ENCODE data around the gene RGS12.

The RGS12 gene

GRCh38 chr4:3269991-3270611, 22.7 kb upstream of the RGS12 start:
- DNase-seq, result peak in 3 of 51 donors; percentile 14 to 24 (median 22)

DNA sequence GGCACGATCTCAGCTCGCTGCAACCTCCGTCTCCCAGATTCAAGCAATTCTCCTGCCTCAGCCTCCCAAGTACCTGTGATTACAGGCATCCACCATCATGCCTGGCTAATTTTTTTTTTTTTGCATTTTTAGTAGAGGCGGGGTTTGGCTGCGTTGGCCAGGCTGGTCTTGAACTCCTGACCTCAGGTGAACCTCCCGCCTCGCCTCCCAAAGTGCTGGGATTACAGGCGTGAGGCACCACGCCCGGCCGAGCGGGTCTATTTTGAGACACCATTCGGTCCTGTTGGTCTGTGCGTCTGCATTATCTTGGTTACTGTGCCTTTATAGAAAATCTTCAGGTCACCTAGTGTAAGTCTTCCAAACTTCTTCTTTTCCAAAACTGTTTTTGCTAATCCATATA, 21.7 kb upstream of the RGS12 start:
- DNase-seq, result no peak

DNA sequence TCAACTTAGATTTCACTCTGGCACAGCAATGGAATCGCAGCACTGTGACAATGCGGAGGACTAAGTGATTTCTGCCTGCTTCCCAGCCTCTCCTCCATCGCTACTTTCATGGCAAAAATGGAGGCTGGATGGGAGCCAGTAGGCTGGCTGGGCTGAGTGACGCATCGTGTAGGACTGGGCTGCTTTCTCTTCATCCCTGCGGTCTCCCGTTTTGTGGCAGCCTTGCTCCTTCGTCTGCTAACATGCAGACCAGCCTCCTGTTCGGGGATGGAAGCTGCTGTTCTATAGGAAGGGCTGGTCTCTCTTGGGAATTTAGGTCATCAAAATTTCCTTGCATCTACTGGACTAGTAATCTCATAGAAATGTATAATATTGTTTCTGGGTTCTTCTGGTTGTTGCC, 15.8 kb upstream of the RGS12 start:
- DNase-seq, result peak in 15 of 51 donors; percentile 20 to 59 (median 28)

DNA sequence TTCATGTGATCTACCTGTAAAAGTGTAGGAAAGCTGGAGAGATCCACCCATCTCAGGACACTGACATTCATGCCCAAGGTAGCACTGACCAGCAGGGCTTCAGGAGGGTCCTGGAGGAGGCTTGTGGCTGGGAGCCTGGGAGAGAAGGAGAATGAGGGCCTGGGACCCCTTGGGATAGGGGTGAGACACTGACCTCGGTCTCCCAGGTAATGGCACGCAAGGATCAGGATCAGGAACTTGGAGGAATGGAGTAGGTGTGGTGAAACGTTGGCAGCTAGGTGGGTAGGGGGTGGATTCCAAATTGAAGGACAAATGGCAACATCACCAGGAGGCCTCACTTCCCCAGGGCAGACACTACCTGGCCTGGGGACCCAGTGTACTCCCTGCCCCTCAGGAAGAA, 12.4 kb upstream of the RGS12 start:
- DNase-seq, result no peak

DNA sequence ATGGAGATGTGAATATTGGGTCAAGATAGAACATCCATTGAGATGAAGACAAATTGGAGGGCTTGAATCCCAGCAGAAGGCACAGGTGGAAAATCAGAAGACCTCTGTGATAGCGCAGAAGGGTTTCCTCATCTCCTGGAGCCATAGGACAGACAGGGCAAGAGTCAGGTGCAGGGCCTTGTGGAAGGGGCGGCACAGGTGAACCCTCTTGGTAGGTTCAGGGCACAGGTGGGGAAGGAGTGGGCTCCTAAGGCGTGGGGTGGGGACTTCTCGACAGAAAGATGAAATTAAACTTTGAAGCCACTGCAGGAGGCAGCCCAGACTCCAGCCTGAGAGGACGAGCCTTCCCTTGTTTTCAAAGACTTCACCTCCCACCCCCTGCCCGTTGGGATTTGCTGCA, 9.3 kb upstream of the RGS12 start:
- DNase-seq, result no peak

GRCh38 chr4:3283916-3284315, 8.9 kb upstream of the RGS12 start:
- DNase-seq, result no peak

DNA sequence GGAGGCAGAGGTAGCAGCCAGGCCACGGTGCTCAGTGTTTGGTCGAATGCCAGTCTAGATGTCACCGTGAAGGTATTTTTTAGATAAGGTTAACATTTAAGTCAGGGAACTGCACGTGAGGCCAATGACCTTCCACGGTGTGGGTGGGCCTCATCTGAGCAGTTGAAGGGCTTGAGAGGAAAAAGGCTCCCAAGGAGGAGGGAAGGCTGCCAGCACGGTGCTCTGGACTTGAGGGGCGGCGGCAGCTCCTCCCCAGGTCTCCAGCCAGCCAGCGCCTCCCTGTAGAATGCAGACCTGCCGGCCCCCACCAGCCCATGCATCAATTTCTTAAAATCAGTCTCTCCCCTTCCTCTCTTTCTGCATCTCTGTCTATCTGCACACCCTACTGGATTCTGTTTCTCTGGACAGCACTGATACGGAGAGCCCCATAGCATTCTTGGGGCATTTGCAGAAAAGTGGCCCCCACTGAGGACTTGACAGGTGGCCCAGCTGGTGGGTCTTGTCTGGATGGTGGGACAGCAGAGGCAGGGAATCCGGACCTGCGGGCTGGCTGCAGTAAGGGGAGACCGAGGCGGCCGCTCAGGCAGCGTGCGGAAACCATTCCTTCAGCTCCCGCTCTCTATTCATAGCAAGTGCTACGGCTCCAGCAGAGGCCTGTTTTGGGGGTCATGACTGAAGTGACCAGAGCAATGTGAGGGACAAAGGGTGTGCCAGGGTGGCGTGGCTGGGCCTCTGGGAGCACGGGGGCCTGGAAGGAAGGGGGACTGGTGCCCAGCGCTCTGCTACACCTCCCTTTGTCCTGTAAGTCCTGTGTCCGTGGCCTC, 7.9 kb upstream of the RGS12 start:
- DNase-seq, result no peak

DNA sequence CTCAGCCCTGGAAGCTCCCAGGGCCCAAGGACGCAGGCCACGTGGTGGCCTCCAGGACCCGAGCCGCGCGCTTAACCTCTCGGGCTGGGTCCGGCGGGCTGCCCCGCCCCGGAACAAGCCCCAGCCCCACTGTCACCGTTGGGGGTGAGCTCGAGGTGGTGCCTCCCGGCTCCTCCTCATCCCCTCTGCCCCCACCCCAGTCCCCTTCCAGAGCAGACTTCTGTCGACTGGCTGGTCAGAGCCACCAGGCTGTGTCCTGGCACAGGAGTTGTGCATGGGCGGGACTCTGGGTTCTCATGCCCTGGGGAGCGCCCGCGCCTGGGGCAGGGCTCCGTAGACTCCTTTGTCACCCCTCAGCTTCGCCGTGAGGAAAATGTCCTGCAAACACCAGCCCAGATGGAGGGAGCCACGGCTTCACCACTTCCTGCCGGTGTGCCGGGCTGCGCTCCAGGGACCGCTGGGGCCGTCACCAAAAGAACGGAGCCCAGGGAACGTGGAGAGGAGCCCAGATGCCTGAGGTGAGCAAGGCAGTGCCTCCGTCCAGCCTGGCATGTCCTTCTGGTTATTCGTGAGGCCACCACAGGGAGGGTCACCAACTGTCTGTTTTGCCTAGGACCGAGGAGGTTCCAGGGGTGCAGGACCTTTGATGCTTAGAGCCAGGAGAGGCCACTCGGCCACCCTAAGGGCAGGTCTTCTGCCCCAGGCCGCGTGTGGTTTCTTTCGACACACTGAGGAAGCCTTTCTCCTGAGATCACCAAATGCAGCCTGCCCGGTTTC, 7.1 kb upstream of the RGS12 start:
- DNase-seq, result peak in 2 of 51 donors; percentile 25 to 27

GRCh38 chr4:3286335-3287175, 6.3 kb upstream of the RGS12 start:
- DNase-seq, result no peak

- no peak for DNase-seq
These were observed 5.4 kb upstream of the RGS12 start for GRCh38 chr4:3287271-3287971.

DNA sequence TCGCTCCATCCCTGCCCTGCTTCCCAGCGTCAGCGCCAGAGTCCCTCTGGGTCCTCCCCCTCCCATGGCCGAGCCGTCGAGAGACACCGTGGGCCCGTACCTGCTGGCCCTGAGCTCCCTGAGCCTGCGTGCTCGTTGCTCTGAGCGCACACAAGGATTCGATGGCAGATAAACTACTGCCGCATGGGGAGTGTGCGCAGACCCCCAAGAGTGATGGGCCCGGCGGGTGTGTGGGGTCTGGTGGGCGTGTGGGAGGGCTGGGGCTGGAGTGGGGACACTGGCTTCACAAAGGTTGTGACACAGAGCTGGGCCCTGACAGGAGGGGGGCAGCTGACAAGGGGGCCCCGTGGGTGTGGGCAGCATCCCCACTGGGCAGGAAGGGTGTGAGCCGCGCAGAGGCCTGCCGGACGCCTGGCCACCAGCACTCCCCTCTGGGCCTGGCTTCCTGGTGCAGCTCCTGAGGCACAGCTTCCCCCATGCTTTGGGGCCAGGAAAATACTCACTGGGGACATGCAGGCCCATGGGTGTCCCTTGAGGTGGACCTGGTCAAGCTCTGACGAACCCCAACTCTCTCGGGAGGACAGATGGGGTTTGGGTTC, 4.8 kb upstream of the RGS12 start:
- DNase-seq, result no peak

- no peak for DNase-seq
These were observed 4.2 kb upstream of the RGS12 start for GRCh38 chr4:3288571-3289094.

- DNase-seq, result no peak
These were observed 2.3 kb upstream of the RGS12 start for GRCh38 chr4:3290476-3290875.

DNA sequence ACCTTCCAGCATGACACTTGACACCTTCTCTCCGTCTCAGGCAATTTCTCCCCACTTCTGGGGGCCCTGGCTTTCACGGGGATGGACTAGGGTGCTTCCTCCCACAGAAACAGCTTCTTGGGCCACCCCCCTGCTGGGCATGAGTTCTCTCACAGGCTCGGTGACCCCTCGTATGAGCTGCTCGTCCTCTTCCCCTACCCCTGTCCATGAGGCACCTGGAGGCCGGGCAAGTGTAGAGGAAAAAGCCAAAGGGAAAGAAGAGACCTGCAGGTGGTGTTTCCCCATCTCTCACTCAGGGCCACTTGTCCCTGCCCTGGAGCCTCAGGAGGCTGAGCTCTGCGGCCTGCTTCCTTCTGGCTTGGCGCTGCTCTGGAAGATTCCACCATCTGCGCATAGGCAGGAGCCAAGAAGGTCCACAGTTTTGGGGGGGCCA, 1.9 kb upstream of the RGS12 start:
- DNase-seq, result no peak

- DNase-seq, result peak in 1 of 51 donors; percentile 71
These were observed 1.3 kb upstream of the RGS12 start for GRCh38 chr4:3291411-3291968.

DNA sequence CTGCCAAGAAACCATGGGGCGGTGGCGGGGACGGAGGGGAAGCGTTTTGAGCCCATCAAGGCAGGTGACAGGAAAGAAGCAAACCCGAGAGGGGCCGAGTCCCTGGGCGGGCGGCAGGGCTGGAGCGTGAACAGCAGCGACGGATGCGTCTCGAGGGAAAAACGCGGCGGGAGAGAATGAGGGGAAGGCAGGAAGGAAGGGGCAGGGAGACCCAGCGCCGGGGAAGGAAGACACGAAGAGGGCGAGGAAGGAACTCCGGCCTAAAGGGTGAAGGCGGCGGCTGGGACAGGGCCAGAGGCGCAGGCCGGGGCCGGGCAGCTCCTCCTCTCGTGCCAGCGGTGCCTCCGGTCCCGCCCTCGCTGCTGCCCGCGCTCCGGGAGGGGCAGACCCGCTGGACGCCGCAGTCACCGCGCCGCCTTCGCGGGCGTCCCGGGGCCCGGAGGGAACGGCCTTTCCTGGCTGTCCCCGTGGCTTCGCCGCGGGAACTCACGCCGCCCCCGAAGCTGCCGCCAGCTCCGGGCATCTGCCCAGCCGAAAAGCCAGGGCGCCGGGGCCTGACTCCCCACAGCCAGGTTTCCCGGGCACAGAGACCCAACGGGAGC, 751 bp upstream of the RGS12 start:
- peak in 19 of 51 donors; percentile 35 to 84 (median 69) for DNase-seq

DNA sequence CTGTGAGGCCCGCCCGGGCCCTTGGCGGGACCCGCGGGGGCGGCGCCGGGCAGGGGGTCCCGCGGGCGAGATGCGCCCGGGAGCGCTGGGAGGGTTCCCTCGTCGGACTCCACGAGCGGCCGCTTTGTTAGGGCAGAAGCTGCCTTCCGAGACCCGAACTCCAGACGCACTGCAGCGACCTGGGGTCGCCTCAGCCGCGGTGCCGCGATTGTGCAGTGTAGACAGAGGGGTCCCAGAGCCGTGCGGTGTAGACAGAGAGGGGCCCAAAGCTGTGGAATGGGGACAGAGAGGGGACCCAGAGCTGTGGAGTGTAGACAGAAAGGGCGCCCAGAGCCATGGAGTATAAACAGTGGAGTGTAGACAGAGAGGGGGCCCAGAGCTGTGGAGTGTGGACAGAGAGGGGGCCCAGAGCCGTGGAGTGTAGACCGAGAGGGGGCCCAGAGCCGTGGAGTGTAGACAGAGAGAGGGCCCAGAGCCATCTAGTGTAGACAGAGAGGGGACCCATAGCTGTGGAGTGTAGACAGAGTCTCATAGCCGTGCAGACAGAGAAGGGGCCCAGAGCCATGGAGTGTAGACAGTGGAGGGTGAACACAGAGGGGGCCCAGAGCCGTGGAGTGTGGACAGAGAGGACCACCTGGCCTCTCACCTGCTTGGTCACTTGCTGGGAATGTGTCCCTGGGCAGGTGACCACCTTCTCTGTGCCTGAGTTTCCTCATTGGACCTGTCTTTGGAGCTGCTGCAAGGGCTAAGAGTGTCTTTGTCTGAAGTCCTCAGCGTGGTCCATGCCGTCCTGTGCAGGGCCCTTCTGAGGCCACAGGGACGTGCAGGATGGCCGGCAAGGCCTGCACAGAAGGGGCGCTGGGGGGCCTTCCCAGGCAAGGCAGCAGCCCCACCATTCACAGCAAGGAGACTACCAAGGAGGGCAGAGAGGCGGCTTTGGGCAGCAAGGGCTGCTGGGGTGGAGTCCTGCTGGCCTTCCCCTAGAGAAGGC, 875 bp downstream of the RGS12 start:
- DNase-seq, result peak in 1 of 51 donors; percentile 72
